Stomach (tissue), 4 donors: Measurements from ENCODE around the gene FNDC3B.

Experiments
- EP300 ChIP-seq: sonication (generic); formaldehyde crosslinking; IDR thresholded peaks from one replicate; pipeline ENCODE4 v1.6.1; 2017; ENCODE audit warnings: antibody characterized with exemption
- TF ChIP-seq, protein P1 (sequence below), 7 experiments: fragments of 450-650 bp in 4 of 7; fragments of 200-600 bp in 3 of 7; sonication (generic) in 3 of 7; IDR thresholded peaks; one replicate each; pipeline ENCODE4 v1.5.1; 2016 to 2019; ENCODE audit warnings: antibody characterized with exemption in 7 of 7, control low read depth in 2 of 7, mild to moderate bottlenecking in 1 of 7

GRCh38 chr3:172285844-172286243 is 246.5 kb downstream of the FNDC3B start:
- TF ChIP-seq, protein P1, sequence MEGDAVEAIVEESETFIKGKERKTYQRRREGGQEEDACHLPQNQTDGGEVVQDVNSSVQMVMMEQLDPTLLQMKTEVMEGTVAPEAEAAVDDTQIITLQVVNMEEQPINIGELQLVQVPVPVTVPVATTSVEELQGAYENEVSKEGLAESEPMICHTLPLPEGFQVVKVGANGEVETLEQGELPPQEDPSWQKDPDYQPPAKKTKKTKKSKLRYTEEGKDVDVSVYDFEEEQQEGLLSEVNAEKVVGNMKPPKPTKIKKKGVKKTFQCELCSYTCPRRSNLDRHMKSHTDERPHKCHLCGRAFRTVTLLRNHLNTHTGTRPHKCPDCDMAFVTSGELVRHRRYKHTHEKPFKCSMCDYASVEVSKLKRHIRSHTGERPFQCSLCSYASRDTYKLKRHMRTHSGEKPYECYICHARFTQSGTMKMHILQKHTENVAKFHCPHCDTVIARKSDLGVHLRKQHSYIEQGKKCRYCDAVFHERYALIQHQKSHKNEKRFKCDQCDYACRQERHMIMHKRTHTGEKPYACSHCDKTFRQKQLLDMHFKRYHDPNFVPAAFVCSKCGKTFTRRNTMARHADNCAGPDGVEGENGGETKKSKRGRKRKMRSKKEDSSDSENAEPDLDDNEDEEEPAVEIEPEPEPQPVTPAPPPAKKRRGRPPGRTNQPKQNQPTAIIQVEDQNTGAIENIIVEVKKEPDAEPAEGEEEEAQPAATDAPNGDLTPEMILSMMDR (IDR thresholded peaks at IDR 0.05) = no peak
- TF ChIP-seq EP300 = no peak
